ENCODE measurements around the gene WWC2.

- TF ChIP-seq CTCF (IDR thresholded peaks at IDR 0.05) (no peak), POLR2A (IDR thresholded peaks at IDR 0.05) (no peak)
Observed at GRCh38 chr4:183173580-183174526, 74.8 kb downstream of the WWC2 start.

All from Peyer's patch (tissue), 4 donors.